Measurements from ENCODE around the gene SLC29A1. TPM values are rescaled to one million over a fixed set of nuclear protein-coding genes. Genes with fewer than 3 reads are reported as not detected.

The SLC29A1 gene
- total RNA-seq, 1 experiment from 2014 or later: 81.3 TPM

GRCh38 chr6:44202972-44203750 lies 20.2 kb upstream of the SLC29A1 start:
- H3K36me3 ChIP-seq (ENCODE audit: control insufficient read depth, insufficient read depth, low read length): no peaks in the 10 kb centered on the region
- peaks cover 36% of the 10 kb centered on the region for H3K4me1 ChIP-seq
- H3K9me3 ChIP-seq: no peaks in the 10 kb centered on the region
- BruUV-seq (replicated peaks): no TSS peak
- Mint-ChIP-seq H3K4me1 (ENCODE audit: low read depth, unreplicated experiment) (peaks cover 32% of the 10 kb centered on the region), H3K27me3 (ENCODE audit: insufficient read depth, unreplicated experiment) (no peaks in the 10 kb centered on the region), H3K27ac (ENCODE audit: unreplicated experiment) (peak overlapping the region; percentile 81), H3K4me3 (ENCODE audit: unreplicated experiment) (no peak overlapping the region), H3K9me3 (ENCODE audit: unreplicated experiment) (no peaks in the 10 kb centered on the region), H3K36me3 (ENCODE audit: insufficient read depth, unreplicated experiment) (no peaks in the 10 kb centered on the region)
- TF ChIP-seq, protein P1, sequence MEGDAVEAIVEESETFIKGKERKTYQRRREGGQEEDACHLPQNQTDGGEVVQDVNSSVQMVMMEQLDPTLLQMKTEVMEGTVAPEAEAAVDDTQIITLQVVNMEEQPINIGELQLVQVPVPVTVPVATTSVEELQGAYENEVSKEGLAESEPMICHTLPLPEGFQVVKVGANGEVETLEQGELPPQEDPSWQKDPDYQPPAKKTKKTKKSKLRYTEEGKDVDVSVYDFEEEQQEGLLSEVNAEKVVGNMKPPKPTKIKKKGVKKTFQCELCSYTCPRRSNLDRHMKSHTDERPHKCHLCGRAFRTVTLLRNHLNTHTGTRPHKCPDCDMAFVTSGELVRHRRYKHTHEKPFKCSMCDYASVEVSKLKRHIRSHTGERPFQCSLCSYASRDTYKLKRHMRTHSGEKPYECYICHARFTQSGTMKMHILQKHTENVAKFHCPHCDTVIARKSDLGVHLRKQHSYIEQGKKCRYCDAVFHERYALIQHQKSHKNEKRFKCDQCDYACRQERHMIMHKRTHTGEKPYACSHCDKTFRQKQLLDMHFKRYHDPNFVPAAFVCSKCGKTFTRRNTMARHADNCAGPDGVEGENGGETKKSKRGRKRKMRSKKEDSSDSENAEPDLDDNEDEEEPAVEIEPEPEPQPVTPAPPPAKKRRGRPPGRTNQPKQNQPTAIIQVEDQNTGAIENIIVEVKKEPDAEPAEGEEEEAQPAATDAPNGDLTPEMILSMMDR (IDR thresholded peaks at IDR 0.05; ENCODE audit: insufficient read depth in 1 of 2, low read depth in 1 of 2, low read length in 1 of 2, severe bottlenecking in 1 of 2, unreplicated experiment in 1 of 2): no peak
- ChIA-PET POLR2A (interaction anchor here (0.6 to 1.0 kb wide), 2 partner anchors 44 to 61 kb away, joined by 5 read pairs; partner anchors contain the start of gene HSP90AB1), CTCF (interaction anchor here (1.0 to 1.2 kb wide), 3 partner anchors 16 to 31 kb away, joined by 3 read pairs; no protein-coding TSS in a partner anchor)
- intact Hi-C loops (cut with micrococcal nuclease; ENCODE audit: unreplicated experiment): no loop called here
- peak; percentile 56 to 68 for DNase-seq
- H3K27me3 ChIP-seq (replicated peaks; ENCODE audit: control insufficient read depth, insufficient read depth, low read length): no peaks in the 10 kb centered on the region
- no peak overlapping the region for H3K4me3 ChIP-seq (ENCODE audit: low read depth, low read length)

DNA sequence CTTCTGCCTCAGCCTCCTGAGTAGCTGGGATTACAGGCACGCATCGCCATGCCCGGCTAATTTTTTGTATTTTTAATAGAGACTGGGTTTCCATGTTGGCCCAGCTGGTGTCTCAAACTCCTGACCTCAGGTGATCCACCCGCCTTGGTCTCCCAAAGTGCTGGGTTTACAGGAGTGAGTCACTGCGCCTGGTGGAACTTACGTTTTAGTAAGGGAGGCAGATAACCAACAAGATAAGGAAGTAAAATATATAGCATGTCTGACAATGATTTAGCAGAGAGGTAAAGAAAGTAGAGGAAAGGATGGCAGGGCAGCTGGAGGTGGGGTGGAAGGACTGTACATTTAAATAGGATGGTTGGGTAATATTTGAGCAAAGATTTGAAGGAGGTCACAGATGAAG lies 19.4 kb upstream of the SLC29A1 start:
- Histone ChIP-seq H3K27me3 (replicated peaks; ENCODE audit: control insufficient read depth, insufficient read depth, low read length) (no peaks in the 10 kb centered on the region), H3K4me1 (peaks cover 36% of the 10 kb centered on the region), H3K9me3 (no peaks in the 10 kb centered on the region), H3K36me3 (ENCODE audit: control insufficient read depth, insufficient read depth, low read length) (no peaks in the 10 kb centered on the region), H3K4me3 (ENCODE audit: low read depth, low read length) (no peak overlapping the region)
- no TSS peak for BruUV-seq (replicated peaks)
- Mint-ChIP-seq H3K9me3 (ENCODE audit: unreplicated experiment) (no peaks in the 10 kb centered on the region), H3K27me3 (ENCODE audit: insufficient read depth, unreplicated experiment) (no peaks in the 10 kb centered on the region), H3K4me1 (ENCODE audit: low read depth, unreplicated experiment) (peaks cover 40% of the 10 kb centered on the region), H3K36me3 (ENCODE audit: insufficient read depth, unreplicated experiment) (no peaks in the 10 kb centered on the region), H3K4me3 (ENCODE audit: unreplicated experiment) (peak overlapping the region; percentile 7), H3K27ac (ENCODE audit: unreplicated experiment) (peak overlapping the region; percentile 81)
- TF ChIP-seq, protein P1 (IDR thresholded peaks at IDR 0.05; ENCODE audit: insufficient read depth in 1 of 2, low read depth in 1 of 2, low read length in 1 of 2, severe bottlenecking in 1 of 2, unreplicated experiment in 1 of 2): no peak
- peak; percentile 44 to 80 for DNase-seq
- intact Hi-C loops (cut with micrococcal nuclease; ENCODE audit: unreplicated experiment): loop anchor here (1.0 kb wide), 1 partner anchor 14 kb away; no protein-coding TSS in a partner anchor
- ChIA-PET POLR2A (interaction anchor here (1.0 kb wide), 1 partner anchor 43 kb away, joined by 5 read pairs; the partner anchor contains the start of gene HSP90AB1), CTCF (interaction anchor here (1.0 to 1.1 kb wide), 2 partner anchors 17 to 31 kb away, joined by 3 read pairs; no protein-coding TSS in a partner anchor)

DNA sequence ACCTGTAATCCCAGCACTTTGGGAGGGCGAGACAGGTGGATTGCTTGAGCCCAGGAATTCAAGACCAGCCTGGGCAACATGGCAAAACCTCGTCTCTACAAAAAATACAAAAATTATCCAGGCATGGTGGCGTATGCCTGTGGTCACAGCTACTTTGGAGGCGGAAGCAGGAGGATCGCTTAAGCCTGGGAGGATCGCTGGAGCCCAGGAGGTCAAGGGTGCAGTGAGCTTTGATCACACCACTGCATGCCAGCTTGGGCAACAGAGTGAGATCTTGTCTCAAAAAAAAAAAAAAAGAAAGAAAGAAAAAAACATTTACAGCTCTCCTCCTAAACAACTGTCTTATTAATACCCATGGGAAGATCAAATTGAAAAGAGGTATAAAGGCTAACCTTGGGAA lies 15.4 kb upstream of the SLC29A1 start:
- H3K27ac Mint-ChIP-seq (ENCODE audit: unreplicated experiment): no peak overlapping the region
- Histone ChIP-seq H3K36me3 (ENCODE audit: control insufficient read depth, insufficient read depth, low read length) (no peaks in the 10 kb centered on the region), H3K9me3 (no peaks in the 10 kb centered on the region), H3K27me3 (replicated peaks; ENCODE audit: control insufficient read depth, insufficient read depth, low read length) (no peaks in the 10 kb centered on the region), H3K4me1 (peaks cover 27% of the 10 kb centered on the region), H3K4me3 (ENCODE audit: low read depth, low read length) (no peak overlapping the region)
- intact Hi-C loops (cut with micrococcal nuclease; ENCODE audit: unreplicated experiment): no loop called here
- BruUV-seq (replicated peaks): no TSS peak
- no peaks in the 10 kb centered on the region for H3K36me3 Mint-ChIP-seq (ENCODE audit: insufficient read depth, unreplicated experiment)
- DNase-seq: no peak
- CTCF ChIA-PET: no interaction called here
- H3K4me3 Mint-ChIP-seq (ENCODE audit: unreplicated experiment): no peak overlapping the region
- TF ChIP-seq, protein P1 (IDR thresholded peaks at IDR 0.05; ENCODE audit: insufficient read depth in 1 of 2, low read depth in 1 of 2, low read length in 1 of 2, severe bottlenecking in 1 of 2, unreplicated experiment in 1 of 2): no peak
- H3K4me1 Mint-ChIP-seq (ENCODE audit: low read depth, unreplicated experiment): peaks cover 35% of the 10 kb centered on the region
- POLR2A ChIA-PET: interaction anchor here (0.6 kb wide), 1 partner anchor 16 kb away, joined by 4 read pairs; no protein-coding TSS in a partner anchor
- no peaks in the 10 kb centered on the region for H3K9me3 Mint-ChIP-seq (ENCODE audit: unreplicated experiment)
- H3K27me3 Mint-ChIP-seq (ENCODE audit: insufficient read depth, unreplicated experiment): no peaks in the 10 kb centered on the region
